AG09319 (cell line): ENCODE measurements around the gene LLGL2.
"Not testable (repeated sequence)": the region's sequence is repeated elsewhere in the genome, so short reads cannot be mapped to it uniquely, and the experiment has no call there.

ENCODE experiments used
- DNase-seq: peaks from one replicate; pipeline ENCODE4 v3.0.0-alpha.2; 2010; ENCODE audit warnings: low read depth; ENCODE audit errors: extremely low read depth
- CTCF ChIP-seq: IDR thresholded peaks from 2 replicates; pipeline ENCODE4 v1.5.1; 2011; ENCODE audit warnings: low read depth, mild to moderate bottlenecking, inconsistent platforms, low read length, moderate library complexity

The LLGL2 gene

GRCh38 chr17:75524970-75525805, at the start of gene LLGL2:
LLGL2 (plus strand) TSS chr17:75525697; CDS start chr17:75543427, 17,730 bp downstream.
- no peak for DNase-seq

GRCh38 chr17:75475851-75476250, 49.6 kb upstream of the LLGL2 start:
- DNase-seq, result no peak
- TF ChIP-seq CTCF, result no peak

More at GRCh38 chr17:75524970-75525805, at the start of gene LLGL2:
- peak; percentile 19 for TF ChIP-seq CTCF

- no peak for DNase-seq
- no peak for TF ChIP-seq CTCF
Measured at GRCh38 chr17:75476271-75476671, 49.2 kb upstream of the LLGL2 start.

GRCh38 chr17:75476752-75477489, 48.6 kb upstream of the LLGL2 start:
- no peak for DNase-seq
- TF ChIP-seq CTCF, result no peak

GRCh38 chr17:75477490-75477862, 48.0 kb upstream of the LLGL2 start:
- DNase-seq, result not testable (repeated sequence)

- no peak for DNase-seq
- no peak for TF ChIP-seq CTCF
Measured at GRCh38 chr17:75478508-75478907, 47.0 kb upstream of the LLGL2 start.

GRCh38 chr17:75480281-75480680, 45.2 kb upstream of the LLGL2 start:
- no peak for TF ChIP-seq CTCF

More at GRCh38 chr17:75480281-75480680, 45.2 kb upstream of the LLGL2 start:
- no peak for DNase-seq
